Pancreas (tissue), 10 donors: ENCODE results near the gene PLEKHA5. TPM values are rescaled to one million over a fixed set of nuclear protein-coding genes. Genes with fewer than 3 reads are reported as not detected.

ENCODE experiments used
- ATAC-seq, 4 donors: fragments of 200-7000 bp; cut with Tn5 transposase; one replicate each; pipeline versions ENCODE4 v1.8.0 to v1.9.1; 2020; ENCODE audit warnings: mild to moderate bottlenecking in 4 of 4, moderate library complexity in 4 of 4
- DNase-seq, 6 donors: peaks; one replicate each; pipeline ENCODE4 v3.0.0-alpha.2; 2020
- FAIRE-seq: peaks from 2 replicates; lab custom pipeline; 2012; peaks lifted over from hg19 to GRCh38; lab: Jason Lieb, UNC
- H3K27ac ChIP-seq, 4 donors: fragments of 200-600 bp; sonication (generic); 1 replicate in 3 of 4; 2 replicates in 1 of 4; pipeline versions ENCODE4 v1.5.0 to v1.8.0; 2020
- H3K27me3 ChIP-seq, 4 donors: fragments of 200-600 bp; one replicate each; pipeline ENCODE4 v1.8.0; 2021
- H3K36me3 ChIP-seq, 3 donors: fragments of 200-600 bp; sonication (generic) in 1 of 3; one replicate each; pipeline versions ENCODE4 v1.5.0 to v1.8.0; 2020 to 2021
- H3K4me1 ChIP-seq, 3 donors: fragments of 200-600 bp; one replicate each; pipeline ENCODE4 v1.8.0; 2021
- H3K4me3 ChIP-seq, 4 donors: fragments of 200-600 bp; sonication (generic) in 2 of 4; one replicate each; pipeline versions ENCODE4 v1.5.0 to v1.8.0; 2020 to 2021
- H3K9me3 ChIP-seq, 4 donors: fragments of 200-600 bp; one replicate each; pipeline ENCODE4 v1.8.0; 2021
- CTCF ChIP-seq, 4 donors: fragments of 200-600 bp; sonication (generic) in 3 of 4; IDR thresholded peaks; one replicate each; pipeline versions ENCODE4 v1.5.0 to v1.8.0; 2021; ENCODE audit warnings: antibody characterized with exemption in 4 of 4
- WGBS, 2 donors: extraction: QIAGEN DNeasy Blood & Tissue Kit; methylation state at CpG; one replicate each; pipeline ENCODE4 v1.1.7; 2013; 5-methylcytosine and 5-hydroxymethylcytosine counted together
- intact Hi-C, 3 donors: fragments of 100-400 bp; cut with DNase I; formaldehyde crosslinking; loops; one replicate each; pipeline versions ENCODE4 v1.11.1 to v1.14.2; 2022
- polyA plus RNA-seq, 2 donors: library from polyadenylated mRNA; stranded (reverse); fragments of 200-250 nt; gene quantifications; one replicate each; pipeline ENCODE4 v1.2.3, GENCODE V29; 2013
- total RNA-seq, 6 donors: library from RNA; stranded (reverse); fragmentation: NEBNext Ultra II Directional in 4 of 6; extraction: Animal tissue kit (Norgen Biotek cat#: 25700) in 4 of 6; gene quantifications; one replicate each; pipeline versions ENCODE4 v1.2.1 to v1.2.4, GENCODE V29; 2021 to 2023
- donor health status: healthy with polysubstance abuse.
- donor health status: DM: no; HTN: no; CAD: no; lungs with moderate emphysema.
- donor health status: DM: no; HTN: no; CAD: no.
- donor health status: control.
- donor health status: control.
- donor health status: Bipolar disorder and iron deficiency.
- donor health status: DM: yes; HTN: yes; CAD: no.
- donor health status: DM: no; HTN: no; CAD: no.
- donor health status: DM: no; HTN: no; CAD: no.
- donor health status: DM: yes; HTN: yes; CAD: no.

PLEKHA5 gene
- total and polyA plus RNA-seq, 8 donors, result 10.3 to 26.4 (median 17.5) TPM

- no peaks in the 10 kb centered on the region for H3K9me3 ChIP-seq
- no peak overlapping the region for H3K27ac ChIP-seq
- H3K36me3 ChIP-seq, result no peaks in the 10 kb centered on the region
- no peaks in the 10 kb centered on the region for H3K27me3 ChIP-seq
- H3K4me3 ChIP-seq, result no peak overlapping the region
- H3K4me1 ChIP-seq, result no peaks in the 10 kb centered on the region
- TF ChIP-seq CTCF (IDR thresholded peaks at IDR 0.05), result no peak
- no peak for ATAC-seq
- DNase-seq, result no peak
- WGBS, 2 donors, result 91 to 94% methylated on average over 16 of the region's 16 CpGs
- intact Hi-C loops, result no loop called here
- no peak for FAIRE-seq
Observed at GRCh38 chr12:19404242-19404880, 274.8 kb downstream of the PLEKHA5 start.

GRCh38 chr12:19409376-19409775 is 279.8 kb downstream of the PLEKHA5 start:
- no peak for TF ChIP-seq CTCF (IDR thresholded peaks at IDR 0.05)
- FAIRE-seq, result no peak
- Histone ChIP-seq H3K4me1 (no peaks in the 10 kb centered on the region), H3K9me3 (no peaks in the 10 kb centered on the region), H3K27me3 (no peaks in the 10 kb centered on the region), H3K36me3 (no peaks in the 10 kb centered on the region), H3K27ac (no peak overlapping the region), H3K4me3 (no peak overlapping the region)
- intact Hi-C loops, result no loop called here
- WGBS, 2 donors, result 16 to 17% methylated on average over 3 of the region's 3 CpGs
- no peak for ATAC-seq
- DNase-seq, result no peak

GRCh38 chr12:19410211-19410610 is 280.7 kb downstream of the PLEKHA5 start:
- FAIRE-seq (no peak), ATAC-seq (peak in 2 of 4 donors; percentile 54), DNase-seq (no peak)
- Histone ChIP-seq H3K27me3 (no peaks in the 10 kb centered on the region), H3K36me3 (no peaks in the 10 kb centered on the region), H3K9me3 (no peaks in the 10 kb centered on the region), H3K4me1 (no peaks in the 10 kb centered on the region), H3K4me3 (no peak overlapping the region), H3K27ac (no peak overlapping the region)
- intact Hi-C loops, result no loop called here
- TF ChIP-seq CTCF (IDR thresholded peaks at IDR 0.05), result no peak
- 54 to 60% methylated on average over 6 of the region's 6 CpGs for WGBS, 2 donors

GRCh38 chr12:19410629-19411185 is 281.2 kb downstream of the PLEKHA5 start:
- no peak overlapping the region for H3K4me3 ChIP-seq
- no peak for ATAC-seq
- H3K27ac ChIP-seq, result no peak overlapping the region
- H3K9me3 ChIP-seq, result no peaks in the 10 kb centered on the region
- DNase-seq, result no peak
- WGBS, 2 donors, result 35 to 44% methylated on average over 7 of the region's 7 CpGs
- no peaks in the 10 kb centered on the region for H3K27me3 ChIP-seq
- H3K36me3 ChIP-seq, result no peaks in the 10 kb centered on the region
- intact Hi-C loops, result no loop called here
- FAIRE-seq, result no peak
- H3K4me1 ChIP-seq, result no peaks in the 10 kb centered on the region
- TF ChIP-seq CTCF (IDR thresholded peaks at IDR 0.05), result no peak
